ENCODE data around the gene SCN1B. TPM values are rescaled to one million over a fixed set of nuclear protein-coding genes. Genes with fewer than 3 reads are reported as not detected.

SCN1B gene
- 10.6 and 11.6 TPM in 2 replicates for total RNA-seq

GRCh38 chr19:35030257-35031071 is at the start of gene SCN1B:
Gene SCN1B (plus strand): TSS chr19:35030470. CDS start chr19:35030821, 351 bp downstream.

GRCh38 chr19:34999498-35000337 is 30.6 kb upstream of the SCN1B start, which contains the start of gene GRAMD1A:
Gene GRAMD1A (plus strand): TSS chr19:35000323. CDS start chr19:35000479, 156 bp downstream.

GRCh38 chr19:35041548-35042055 is 11.3 kb downstream of the SCN1B start, which contains the start of gene HPN:
Gene HPN (plus strand): TSS chr19:35041721. CDS start chr19:35042507, 786 bp downstream.

Other genes starting within 250 kb of the SCN1B start
- gene ZNF30, start 103.6 kb upstream of the SCN1B start, total RNA-seq: 4.0 and 4.5 TPM in 2 replicates
- 24.3 and 30.2 TPM in 2 replicates for gene ZNF792, start 66.2 kb upstream of the SCN1B start, total RNA-seq
- 61.4 and 71.5 TPM in 2 replicates for gene GRAMD1A, start 30.1 kb upstream of the SCN1B start, total RNA-seq
- 0.13 TPM in 1 of 2 replicates, not detected in the other for gene HPN, start 11.3 kb downstream of the SCN1B start, total RNA-seq
- gene FXYD3, start 85.4 kb downstream of the SCN1B start, total RNA-seq: not detected in 2 replicates
- gene LGI4, start 104.6 kb downstream of the SCN1B start, total RNA-seq: not detected in 2 replicates
- gene FXYD1, start 108.4 kb downstream of the SCN1B start, total RNA-seq: not detected in 2 replicates
- gene FXYD7, start 112.8 kb downstream of the SCN1B start, total RNA-seq: not detected in 2 replicates
- gene FXYD5, start 124.3 kb downstream of the SCN1B start, total RNA-seq: 51.3 and 72.5 TPM in 2 replicates
- gene FAM187B, start 198.3 kb downstream of the SCN1B start, total RNA-seq: not detected in 2 replicates
- gene LSR, start 218.5 kb downstream of the SCN1B start, total RNA-seq: 0.27 and 0.36 TPM in 2 replicates
- gene USF2, start 238.5 kb downstream of the SCN1B start, total RNA-seq: 41.4 and 46.5 TPM in 2 replicates